ENCODE data around the gene GAS2. TPM values are rescaled to one million over a fixed set of nuclear protein-coding genes. Genes with fewer than 3 reads are reported as not detected.

Gene GAS2
- total and polyA plus RNA-seq, 9 of the 15 experiments (the other 6 are each of a cell fraction or from before 2014, with no cell fraction given) = 0.77 to 1.9 (median 1.1) TPM

GRCh38 chr11:22633354-22633902 lies 33.0 kb upstream of the GAS2 start:
- no peaks in the 10 kb centered on the region for H3K79me2 ChIP-seq (ENCODE audit: control insufficient read depth, insufficient read depth, low read length)
- no peak for DNase-seq (ENCODE audit: extremely low read depth in 1 of 4, low spot score in 3 of 4)
- no TSS peak for BruUV-seq (replicated peaks)
- no peak overlapping the region for H3K4me2 ChIP-seq (ENCODE audit: insufficient read depth, low read length)
- intact Hi-C loops (cut with micrococcal nuclease) = no loop called here
- H3K27ac ChIP-seq (ENCODE audit: extremely low read depth, low read depth, low read length) = no peak overlapping the region
- H3K36me3 ChIP-seq (ENCODE audit: control insufficient read depth, insufficient read depth, low read length) = no peaks in the 10 kb centered on the region
- TF ChIP-seq ZNF395 (CRISPR knock-in tag; IDR thresholded peaks at IDR 0.05) = no peak
- TF ChIP-seq CREB1 (IDR thresholded peaks at IDR 0.05) = no peak
- no peak for TF ChIP-seq CREB1 (CRISPR knock-in tag; IDR thresholded peaks at IDR 0.05)
- TF ChIP-seq DNMT1 (IDR thresholded peaks at IDR 0.05) = no peak
- TF ChIP-seq SMAD2 (IDR thresholded peaks at IDR 0.05; ENCODE audit: low read depth, low read length) = no peak
- TF ChIP-seq TARDBP (IDR thresholded peaks at IDR 0.05) = no peak
- TF ChIP-seq SFPQ (IDR thresholded peaks at IDR 0.05; ENCODE audit: low read depth, low read length) = no peak
- TF ChIP-seq USF2 (CRISPR knock-in tag; IDR thresholded peaks at IDR 0.05) = no peak
- no peak for TF ChIP-seq MBD1 (CRISPR knock-in tag; IDR thresholded peaks at IDR 0.05)
- no peak for TF ChIP-seq NR2C2 (CRISPR knock-in tag; IDR thresholded peaks at IDR 0.05)
- no peak for TF ChIP-seq NR2C2 (tag; IDR thresholded peaks at IDR 0.05)
- TF ChIP-seq KDM2B (CRISPR knock-in tag; IDR thresholded peaks at IDR 0.05) = no peak
- TF ChIP-seq POLR2AphosphoS5 (IDR thresholded peaks at IDR 0.05; ENCODE audit: control insufficient read depth, insufficient read depth, low read depth, low read length) = no peak
- FAIRE-seq = no peak
- POLR2A ChIA-PET = no interaction called here
- no peak overlapping the region for H2AFZ ChIP-seq (ENCODE audit: low read depth, low read length)
- H3K4me3 ChIP-seq = no peak overlapping the region
- CTCF ChIA-PET (ENCODE audit: low intra/inter-chr PET ratio) = no interaction called here
- no peaks in the 10 kb centered on the region for H3K9me3 ChIP-seq (replicated peaks; ENCODE audit: control insufficient read depth, insufficient read depth, low read depth, low read length)
- in situ Hi-C loops (cut with MboI) = no loop called here
- H4K20me1 ChIP-seq (replicated peaks; ENCODE audit: control insufficient read depth, insufficient read depth, low read length) = no peaks in the 10 kb centered on the region
- no peaks in the 10 kb centered on the region for H3K4me1 ChIP-seq (replicated peaks in 1 of 2; ENCODE audit: control insufficient read depth in 2 of 2, insufficient read depth in 2 of 2, low read length in 2 of 2)
- H3K27me3 ChIP-seq (ENCODE audit: control insufficient read depth in 2 of 2, insufficient read depth in 2 of 2, low read length in 2 of 2) = no peaks in the 10 kb centered on the region
- H3K9me1 ChIP-seq (ENCODE audit: control insufficient read depth, insufficient read depth, low read length) = no peaks in the 10 kb centered on the region
- ATAC-seq = no peak
- H3K9ac ChIP-seq (ENCODE audit: insufficient read depth in 1 of 2, low read depth in 2 of 2, low read length in 2 of 2) = no peak overlapping the region

Measured in K562 (cell line).